ENCODE measurements around the gene CTNNBL1.

- TF ChIP-seq POLR2AphosphoS5 (IDR thresholded peaks at IDR 0.05; ENCODE audit: low read depth, low read length) (no peak), CTCF (IDR thresholded peaks at IDR 0.05) (no peak), REST (IDR thresholded peaks at IDR 0.05; ENCODE audit: insufficient read depth in 1 of 2, low read depth in 2 of 2, low read length in 1 of 2) (no peak), TCF7L2 (IDR thresholded peaks at IDR 0.05; ENCODE audit: low read depth, low read length) (no peak), SIN3A (IDR thresholded peaks at IDR 0.05; ENCODE audit: borderline replicate concordance, insufficient read depth, low read depth, low read length) (no peak)
These were observed 61.8 kb downstream of the CTNNBL1 start for GRCh38 chr20:37755665-37756064.

All from Panc1 (cell line).